ENCODE results near the gene F2RL3.
"Not testable (repeated sequence)": the region's sequence is repeated elsewhere in the genome, so short reads cannot be mapped to it uniquely, and the experiment has no call there.

F2RL3 gene

DNA sequence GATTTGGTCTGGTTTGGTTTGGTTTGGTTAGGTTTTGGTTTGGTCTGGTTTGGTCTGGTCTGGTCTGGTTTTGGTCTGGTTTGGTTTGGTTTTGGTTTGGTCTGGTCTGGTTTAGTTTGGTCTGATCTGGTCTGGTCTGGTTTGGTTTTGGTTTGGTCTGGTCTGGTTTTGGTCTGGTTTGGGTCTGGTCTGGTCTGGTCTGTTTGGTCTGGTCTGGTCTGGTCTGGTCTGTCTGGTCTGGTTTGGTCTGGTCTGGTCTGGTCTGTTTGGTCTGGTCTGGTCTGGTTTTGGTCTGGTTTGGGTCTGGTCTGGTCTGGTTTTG is 13.9 kb upstream of the F2RL3 start:
- not testable (repeated sequence) for DNase-seq (ENCODE audit: low read depth)

DNA sequence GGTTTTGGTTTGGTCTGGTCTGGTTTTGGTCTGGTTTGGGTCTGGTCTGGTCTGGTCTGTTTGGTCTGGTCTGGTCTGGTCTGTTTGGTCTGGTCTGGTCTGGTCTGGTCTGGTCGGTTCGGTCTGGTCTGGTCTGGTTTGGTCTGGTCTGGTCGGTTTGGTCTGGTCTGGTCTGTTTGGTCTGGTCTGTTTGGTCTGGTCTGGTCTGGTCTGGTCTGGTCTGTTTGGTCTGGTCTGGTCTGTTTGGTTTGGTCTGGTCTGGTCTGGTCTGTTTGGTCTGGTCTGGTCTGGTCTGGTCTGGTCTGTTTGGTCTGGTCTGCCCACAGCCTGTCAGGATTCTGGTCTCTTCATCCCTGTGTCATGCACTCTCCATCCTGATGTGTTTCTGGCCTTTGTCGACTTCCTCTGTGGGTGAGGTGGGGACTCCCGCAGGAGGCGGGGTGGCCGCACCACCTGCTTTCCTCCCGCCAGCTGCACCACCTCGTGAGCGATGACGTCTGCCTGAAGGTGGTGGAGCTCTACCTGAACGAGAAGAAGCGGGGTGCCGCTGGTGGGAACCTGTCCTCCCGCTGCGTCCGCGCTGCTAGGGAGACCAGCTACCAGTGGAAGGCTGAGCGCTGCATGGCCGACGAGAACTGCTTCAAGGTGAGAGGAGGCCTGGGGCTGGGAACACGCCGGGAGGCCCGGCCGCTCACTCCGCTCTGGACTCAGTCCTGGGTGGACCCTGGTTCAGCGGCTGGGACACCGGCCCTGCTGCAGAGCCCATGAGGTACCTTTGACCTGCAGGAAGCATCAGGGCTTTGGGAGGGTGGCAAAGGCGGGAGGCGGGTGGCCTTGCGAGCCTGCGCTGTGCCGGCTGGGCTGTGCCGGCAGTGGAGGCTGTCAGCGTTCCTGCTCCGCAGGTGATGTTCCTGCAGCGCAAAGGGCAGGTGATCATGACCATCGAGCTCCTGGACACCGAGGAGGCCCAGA is 12.9 kb upstream of the F2RL3 start:
- DNase-seq (ENCODE audit: low read depth) = no peak

DNA sequence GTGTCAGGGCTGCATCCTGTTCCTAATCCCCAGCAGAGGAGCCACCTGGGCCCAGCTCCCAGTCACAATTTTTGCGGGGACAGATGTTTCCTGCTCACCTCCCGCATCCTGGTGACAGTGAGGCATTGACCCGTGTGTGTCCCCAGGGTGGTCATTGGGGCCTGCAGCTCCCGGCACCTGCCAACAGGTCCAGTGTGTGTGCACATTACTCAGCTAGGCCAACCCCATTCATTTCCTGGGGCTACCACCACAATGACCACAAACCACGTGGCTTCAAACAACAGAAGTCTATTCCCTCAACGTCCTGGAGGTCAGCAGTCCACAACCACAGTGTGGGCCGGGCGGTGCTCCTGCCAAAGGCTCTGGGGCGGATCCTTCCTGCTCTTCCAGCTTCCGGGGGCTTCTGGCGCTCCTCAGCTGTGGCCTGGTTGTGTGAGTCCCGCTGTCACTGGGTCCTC is 11.9 kb upstream of the F2RL3 start:
- DNase-seq (ENCODE audit: low read depth) = peak; percentile 76

DNA sequence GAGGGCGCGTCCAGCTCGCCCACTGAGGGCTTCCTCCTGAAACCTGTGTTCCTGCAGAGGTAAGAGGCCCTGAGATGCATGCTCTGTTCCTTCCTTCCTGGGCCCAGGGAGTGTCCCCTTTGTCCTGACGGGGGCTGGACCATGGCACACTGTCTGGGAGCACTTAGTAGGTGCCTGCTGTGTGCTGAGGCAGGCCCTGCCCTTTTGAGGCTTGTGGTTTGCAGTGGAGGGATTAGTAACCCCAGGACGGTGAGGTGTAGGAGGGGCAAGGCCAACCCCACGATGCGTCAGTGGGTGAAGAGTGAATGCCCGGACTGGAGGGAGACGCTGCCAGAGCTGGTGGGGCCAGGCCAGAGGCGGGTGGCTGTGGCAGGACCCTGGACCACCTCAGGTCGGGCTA is 11.2 kb upstream of the F2RL3 start:
- no peak for DNase-seq (ENCODE audit: low read depth)

DNA sequence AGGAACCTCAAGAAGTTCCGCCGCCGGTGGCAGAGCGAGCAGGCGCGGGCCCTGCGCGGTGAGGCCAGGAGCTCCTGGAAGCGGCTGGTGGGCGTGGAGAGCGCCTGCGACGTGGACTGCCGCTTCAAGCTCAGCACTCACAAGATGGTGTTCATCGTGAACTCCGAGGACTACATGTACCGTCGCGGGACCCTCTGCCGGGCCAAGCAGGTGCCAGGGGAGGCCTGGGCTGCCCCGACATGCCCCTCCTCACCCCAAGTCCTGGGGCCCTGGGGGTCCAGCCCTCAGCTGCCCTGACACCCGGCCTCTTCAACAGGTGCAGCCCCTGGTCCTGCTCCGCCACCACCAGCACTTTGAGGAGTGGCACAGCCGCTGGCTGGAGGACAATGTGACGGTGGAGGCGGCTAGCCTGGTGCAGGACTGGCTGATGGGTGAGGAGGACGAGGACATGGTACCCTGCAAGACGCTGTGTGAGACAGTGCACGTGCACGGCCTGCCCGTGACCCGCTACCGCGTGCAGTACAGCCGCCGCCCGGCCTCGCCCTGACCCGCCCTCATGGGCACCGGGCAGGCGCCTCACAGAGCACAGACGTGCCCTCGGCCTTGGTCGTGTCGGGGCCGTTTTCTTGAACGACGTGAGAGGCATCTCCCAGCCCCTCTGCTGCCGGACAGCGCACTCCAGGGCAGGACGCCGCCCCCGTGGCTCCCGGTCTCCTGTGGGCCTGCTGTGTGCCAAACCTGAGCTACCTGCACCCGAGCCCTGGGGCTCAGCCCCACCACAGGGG is 10.4 kb upstream of the F2RL3 start:
- no peak for DNase-seq (ENCODE audit: low read depth)

DNA sequence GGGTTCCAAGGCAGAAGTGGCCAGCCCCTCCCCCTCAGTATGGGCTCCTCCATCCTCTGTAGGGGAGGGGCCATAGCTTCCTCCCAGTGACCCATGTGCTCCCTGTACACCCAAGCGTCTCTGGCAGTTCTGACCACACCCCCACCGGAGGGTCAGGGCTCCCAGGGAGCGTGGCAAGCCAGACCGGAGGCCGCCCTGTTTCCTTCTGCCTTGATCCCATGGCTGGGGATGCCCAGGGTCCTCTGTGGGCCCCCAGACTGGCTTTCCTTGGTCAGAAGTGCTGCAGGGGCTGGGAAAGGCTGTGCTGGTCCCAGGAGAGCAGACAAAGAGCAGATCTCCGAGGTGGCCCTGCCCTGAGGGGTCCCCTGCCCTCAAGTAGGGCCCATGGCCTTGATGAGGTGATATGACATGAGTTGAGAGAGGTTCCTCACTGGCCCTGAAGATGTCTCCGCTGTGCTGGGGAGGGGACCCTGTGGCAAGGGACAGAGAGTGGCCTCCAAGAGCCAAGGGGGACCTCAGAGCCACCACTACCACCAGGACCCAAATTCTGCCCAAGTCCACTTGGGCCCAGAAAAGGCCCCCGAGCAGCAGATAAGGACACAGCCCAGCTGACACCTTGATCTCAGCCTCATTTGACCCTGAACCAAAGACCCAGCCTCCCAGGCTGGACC is 7.8 kb upstream of the F2RL3 start:
- no peak for DNase-seq (ENCODE audit: low read depth)

DNA sequence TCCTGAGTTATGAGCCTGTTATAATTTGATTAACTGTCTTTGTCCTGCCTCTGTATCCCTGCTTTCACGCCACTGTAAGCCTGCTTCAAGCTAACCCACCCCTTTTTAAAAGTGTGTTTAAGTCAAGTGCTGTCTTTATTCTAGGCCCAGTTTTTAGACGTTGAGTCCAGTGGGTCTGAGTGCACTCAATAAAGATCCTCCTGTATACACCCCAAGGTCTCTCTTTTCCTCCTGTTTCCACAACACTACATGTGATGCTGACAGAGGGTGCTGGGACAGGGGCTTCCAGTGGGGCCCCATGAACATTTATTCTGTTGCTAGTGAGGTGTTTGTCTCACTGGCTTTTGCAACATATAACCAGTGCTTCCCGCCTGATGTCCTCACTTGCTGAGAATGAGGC is 6.7 kb upstream of the F2RL3 start:
- DNase-seq (ENCODE audit: low read depth) = no peak

DNA sequence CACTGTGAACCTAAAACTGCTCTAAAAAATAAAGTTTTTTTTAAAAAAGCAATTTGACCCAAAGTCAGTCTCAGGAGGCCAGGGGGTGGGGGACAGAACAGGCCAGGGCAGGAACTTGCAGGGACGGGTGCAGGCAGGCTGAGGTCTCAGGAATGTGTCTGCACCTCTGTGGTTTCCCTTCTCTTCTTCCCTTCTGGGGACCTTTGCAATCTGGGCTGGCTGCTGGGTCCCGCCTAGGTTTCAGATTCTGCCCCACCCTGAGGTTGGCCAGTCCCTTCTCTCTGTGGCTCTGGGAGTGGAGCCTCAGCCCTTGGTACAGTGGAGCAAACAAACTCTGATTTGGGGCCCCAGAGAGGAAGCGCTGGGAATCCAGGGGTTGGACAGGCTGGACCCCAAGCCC is 5.3 kb upstream of the F2RL3 start:
- DNase-seq (ENCODE audit: low read depth) = no peak

DNA sequence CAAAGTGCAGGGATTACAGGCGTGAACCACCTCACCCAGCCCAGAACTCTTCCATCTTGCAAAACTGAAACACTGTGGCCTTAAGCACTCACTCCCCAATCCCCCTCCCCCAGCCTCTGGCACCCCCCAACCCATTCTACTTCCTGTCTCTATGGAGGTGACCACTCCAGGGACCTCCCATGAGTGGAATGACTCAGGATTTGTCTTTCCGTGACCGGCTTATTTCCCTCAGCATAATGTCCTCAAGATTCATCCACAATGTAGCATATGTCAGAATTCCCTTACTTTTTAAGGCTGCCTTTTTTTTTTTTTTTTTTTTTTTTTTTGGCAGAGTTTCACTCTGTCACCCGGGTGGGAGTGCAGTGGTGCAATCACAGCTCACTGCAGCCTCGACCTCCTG is 3.6 kb upstream of the F2RL3 start:
- DNase-seq (ENCODE audit: low read depth) = no peak

DNA sequence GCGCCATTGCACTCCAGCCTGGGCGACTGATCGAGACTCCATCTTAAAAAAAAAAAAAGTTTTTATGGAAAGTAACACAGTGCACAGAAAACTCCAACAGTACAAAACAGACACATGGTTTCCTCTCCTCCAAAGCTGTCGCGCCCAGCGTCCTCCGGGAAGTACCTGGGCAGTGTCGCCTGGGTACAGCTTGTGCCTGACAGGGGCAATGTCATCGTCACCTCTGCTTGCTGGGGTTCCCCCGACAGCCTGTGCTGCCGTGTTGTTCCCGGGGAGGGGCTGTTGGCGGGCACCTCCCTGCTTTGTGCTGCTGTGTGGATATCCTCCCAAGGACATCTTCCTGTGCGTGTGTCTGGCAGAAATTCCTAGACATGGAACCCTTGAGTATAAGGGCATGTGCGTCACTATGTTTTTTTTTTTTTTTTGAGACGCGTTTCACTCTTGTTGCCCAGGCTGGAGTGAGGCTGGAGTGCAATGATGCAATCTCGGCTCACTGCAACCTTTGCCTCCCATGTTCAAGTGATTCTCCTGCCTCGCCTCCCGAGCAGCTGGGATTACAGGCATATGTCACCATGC is 2.4 kb upstream of the F2RL3 start:
- DNase-seq (ENCODE audit: low read depth) = peak; percentile 74

DNA sequence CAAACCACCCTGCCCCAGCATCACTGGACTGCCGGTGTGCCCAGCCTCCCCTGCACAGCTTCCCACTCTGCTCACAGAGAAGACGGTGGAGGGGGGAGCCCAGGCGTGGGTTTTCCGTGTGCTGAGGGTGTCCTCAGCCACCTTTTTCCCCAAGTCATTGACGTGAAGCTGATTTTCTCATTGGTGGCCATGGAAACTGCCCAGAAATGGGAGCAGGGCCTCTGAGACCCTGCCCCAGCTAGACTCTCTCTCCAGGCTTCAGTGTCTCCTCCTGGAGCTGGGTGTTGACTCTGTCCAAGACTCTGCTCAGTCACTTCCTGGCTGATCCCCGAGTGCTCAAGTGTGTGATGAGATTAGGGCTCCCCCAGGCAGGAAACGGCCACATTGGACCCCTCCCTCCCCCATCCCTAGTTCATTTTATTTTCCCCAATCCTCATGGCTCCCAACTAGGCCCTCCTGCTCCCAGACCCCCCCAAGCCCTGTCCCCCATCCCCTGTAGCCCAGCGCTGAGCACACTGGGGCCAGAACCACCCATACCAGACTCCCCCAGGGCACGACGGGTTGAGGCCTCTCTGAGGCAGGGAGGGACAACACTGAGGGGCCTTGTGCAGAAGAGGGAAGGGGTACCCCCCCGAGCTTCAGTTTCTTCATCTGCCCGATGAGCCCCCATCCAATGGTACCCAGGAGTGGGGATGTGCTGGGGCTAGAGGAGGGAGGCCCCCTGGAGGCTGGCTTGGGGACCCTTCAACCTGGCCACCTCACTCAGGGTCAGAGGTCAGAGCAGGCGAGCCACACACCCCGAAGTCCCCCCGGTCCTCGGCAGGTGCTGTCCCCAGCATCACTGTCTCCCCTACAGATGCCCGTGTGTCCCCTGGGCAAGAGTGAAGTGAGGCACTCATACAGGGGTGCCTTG is 1.2 kb upstream of the F2RL3 start:
- no peak for DNase-seq (ENCODE audit: low read depth)

DNA sequence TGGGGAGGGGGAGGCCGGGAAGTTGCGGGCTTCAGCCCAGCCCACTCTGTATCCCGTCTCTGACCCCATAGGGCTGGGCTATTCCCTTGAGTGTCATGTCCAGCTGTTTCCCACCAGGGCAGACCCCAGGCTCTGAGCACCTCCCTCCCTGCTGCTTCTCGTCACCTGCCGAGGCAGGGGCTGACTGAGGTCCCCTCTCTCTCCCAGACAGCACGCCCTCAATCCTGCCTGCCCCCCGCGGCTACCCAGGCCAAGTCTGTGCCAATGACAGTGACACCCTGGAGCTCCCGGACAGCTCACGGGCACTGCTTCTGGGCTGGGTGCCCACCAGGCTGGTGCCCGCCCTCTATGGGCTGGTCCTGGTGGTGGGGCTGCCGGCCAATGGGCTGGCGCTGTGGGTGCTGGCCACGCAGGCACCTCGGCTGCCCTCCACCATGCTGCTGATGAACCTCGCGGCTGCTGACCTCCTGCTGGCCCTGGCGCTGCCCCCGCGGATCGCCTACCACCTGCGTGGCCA is 625 bp downstream of the F2RL3 start:
- no peak for DNase-seq (ENCODE audit: low read depth)

DNA sequence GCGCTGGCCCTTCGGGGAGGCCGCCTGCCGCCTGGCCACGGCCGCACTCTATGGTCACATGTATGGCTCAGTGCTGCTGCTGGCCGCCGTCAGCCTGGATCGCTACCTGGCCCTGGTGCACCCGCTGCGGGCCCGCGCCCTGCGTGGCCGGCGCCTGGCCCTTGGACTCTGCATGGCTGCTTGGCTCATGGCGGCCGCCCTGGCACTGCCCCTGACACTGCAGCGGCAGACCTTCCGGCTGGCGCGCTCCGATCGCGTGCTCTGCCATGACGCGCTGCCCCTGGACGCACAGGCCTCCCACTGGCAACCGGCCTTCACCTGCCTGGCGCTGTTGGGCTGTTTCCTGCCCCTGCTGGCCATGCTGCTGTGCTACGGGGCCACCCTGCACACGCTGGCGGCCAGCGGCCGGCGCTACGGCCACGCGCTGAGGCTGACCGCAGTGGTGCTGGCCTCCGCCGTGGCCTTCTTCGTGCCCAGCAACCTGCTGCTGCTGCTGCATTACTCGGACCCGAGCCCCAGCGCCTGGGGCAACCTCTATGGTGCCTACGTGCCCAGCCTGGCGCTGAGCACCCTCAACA is 1.2 kb downstream of the F2RL3 start:
- no peak for DNase-seq (ENCODE audit: low read depth)

DNA sequence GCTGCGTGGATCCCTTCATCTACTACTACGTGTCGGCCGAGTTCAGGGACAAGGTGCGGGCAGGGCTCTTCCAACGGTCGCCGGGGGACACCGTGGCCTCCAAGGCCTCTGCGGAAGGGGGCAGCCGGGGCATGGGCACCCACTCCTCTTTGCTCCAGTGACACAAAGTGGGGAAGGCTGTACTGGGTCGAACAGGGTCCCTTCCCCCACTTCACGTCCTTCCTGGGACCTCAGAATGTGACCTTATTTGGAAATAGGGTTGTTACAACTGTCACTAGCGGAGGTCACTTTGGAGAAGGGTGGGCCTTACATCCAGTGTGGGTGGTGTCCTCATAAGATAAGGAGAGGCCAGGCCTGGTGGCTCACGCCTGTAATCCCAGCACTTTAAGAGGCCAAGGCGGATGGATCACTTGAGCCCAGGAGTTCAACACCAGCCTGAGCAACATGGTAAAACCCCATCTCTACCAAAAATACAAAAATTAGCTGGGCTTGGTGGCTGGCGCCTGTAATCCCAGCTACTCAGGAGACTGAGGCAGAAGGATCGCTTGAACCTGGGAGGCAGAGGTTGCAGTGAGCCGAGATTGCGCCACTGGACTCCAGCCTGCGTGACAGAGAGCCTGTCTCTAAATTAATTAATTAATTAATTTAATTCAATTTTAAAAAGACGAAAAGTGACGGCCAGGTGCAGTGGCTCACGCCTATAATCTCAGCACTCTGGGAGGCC is 1.8 kb downstream of the F2RL3 start:
- no peak for DNase-seq (ENCODE audit: low read depth)

DNA sequence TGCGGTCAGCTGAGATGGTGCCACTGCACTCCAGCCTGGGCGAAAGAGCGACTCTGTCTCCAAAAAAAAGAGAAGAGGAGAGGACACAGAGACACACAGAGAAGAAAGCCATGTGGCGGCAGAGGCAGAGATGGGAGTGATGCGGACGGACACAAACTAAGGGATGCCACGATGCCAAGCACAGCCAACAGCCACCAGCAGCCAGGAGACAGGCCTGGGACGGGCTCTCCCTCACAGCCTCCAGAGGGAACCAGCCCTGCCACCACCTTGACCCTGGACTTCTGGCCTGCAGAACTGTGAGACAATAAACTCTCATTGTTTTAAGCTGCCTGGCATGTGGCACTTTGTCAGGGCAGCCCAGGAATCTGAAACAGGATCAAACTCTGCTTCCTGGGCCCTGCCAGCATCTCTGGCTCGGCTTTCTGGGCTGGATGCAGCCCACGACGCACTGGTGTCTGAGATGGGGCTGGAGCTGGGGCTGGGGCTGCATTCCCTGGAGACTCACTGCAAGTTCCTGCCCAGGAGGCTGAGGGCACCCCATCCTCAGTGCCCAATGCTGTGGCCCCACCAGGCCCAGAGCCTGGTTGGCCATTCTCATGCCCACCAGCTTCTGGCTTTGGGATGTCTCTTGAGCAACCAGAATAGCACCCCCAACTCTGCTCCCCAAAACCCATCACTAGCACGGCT is 3.0 kb downstream of the F2RL3 start:
- DNase-seq (ENCODE audit: low read depth) = no peak

DNA sequence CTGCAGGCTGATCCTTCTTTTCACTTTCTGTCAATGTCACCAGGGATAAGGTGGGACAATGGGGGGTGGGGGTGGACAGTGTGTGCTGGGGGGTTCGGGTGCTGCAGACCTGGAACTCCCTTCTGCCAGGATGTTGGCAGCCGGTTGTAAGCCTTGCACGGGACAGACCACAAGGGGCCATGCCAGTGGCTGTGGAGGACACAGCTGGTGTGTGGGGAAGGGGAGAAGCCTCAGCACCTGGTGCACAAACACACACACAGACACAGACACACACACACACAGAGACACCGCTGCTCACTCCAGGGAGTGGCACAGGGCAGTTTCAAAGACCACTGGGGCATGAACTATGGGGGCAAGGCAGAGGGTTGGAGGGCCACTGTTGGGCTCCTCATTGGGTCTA is 3.6 kb downstream of the F2RL3 start:
- no peak for DNase-seq (ENCODE audit: low read depth)

DNA sequence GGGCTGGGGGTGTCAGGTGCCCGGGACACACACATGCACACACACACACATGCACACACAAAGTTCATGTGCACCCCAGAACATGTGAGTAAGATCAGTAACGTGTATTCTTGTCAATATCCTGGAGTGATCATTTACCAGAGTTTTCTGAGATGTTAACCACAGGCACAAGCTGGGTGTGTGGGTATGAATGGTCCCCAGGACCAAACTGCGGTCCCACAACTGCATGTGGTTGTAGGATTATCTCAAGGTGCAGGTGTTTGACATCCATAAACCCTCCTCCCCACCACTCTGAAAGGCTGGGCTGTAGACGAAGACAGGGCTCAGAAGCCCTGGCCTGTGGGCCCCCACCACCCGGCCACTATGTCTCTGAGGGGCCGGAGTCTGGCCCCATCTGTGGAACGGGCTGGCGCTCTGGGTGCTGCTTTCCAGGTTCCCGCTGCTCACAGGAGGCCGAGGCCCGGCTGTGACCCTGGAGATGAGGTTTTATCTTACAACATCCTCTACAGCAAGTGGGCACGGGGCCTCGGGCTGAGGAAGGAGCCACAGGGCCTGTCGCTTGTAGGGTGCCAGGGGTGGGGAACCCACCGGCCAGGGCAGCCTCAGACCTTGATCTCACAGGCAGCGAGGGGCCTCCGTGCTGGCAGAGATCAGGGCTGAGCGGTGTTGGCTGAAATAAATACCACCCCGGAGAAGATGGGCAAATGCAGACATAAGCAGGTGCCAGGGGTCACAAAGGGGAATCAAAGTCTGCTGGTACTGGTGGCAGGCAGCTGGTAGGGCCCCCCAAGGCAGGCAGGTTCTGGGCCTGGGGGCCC is 4.3 kb downstream of the F2RL3 start:
- no peak for DNase-seq (ENCODE audit: low read depth)

DNA sequence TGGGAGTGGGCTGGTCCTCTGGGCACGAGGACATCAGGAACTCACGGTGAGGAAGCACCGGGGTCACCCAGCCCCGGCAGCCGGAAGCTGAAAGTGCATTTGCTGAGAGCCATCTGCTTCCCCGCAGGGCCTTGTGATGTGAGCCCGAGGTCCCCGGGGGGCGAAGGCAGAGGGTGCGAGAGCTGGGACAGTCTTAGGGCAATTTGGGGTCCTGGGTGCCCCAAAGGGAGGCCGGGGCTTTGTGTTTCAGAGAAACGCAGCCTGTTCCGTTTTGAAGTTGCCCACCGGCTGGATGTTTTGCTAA is 4.8 kb downstream of the F2RL3 start:
- DNase-seq (ENCODE audit: low read depth) = no peak

DNA sequence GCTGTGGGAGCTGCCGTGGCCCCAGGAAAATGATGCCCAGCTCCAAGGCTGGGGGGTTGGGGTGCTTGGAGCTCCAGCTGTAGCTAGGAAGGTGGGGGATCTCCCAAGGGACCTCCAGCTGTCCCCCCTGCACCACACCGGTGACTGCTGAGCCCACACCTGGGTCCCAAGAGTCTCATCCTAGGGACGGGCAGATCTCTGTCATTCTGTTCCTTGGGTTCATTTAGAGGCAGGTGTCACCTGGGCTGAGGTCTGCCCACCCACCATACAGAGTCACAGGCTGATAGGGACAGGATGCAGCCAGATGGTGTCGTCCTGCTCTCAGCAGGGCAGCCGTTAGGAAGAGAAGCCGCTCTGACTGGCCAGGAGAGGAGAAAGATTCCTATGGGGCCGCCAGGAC is 5.3 kb downstream of the F2RL3 start:
- DNase-seq (ENCODE audit: low read depth) = no peak

All from iris pigment epithelial cell (primary cell).